OCI-LY7 (cell line): Measurements from ENCODE around the gene TBC1D9B.

Source experiments
- EZH2phosphoT487 ChIP-seq: fragments of 200-600 bp; sonication (generic); IDR thresholded peaks from 2 replicates; pipeline ENCODE4 v1.6.1; 2018; ENCODE audit warnings: low read depth, borderline replicate concordance, mild to moderate bottlenecking, mixed run types, antibody characterized with exemption, low read length, moderate library complexity, mixed read lengths
- TF ChIP-seq, protein P1 (sequence below): fragments of 200-600 bp; sonication (generic); conservative IDR thresholded peaks from 2 replicates; pipeline ENCODE4 v1.5.1; 2014; ENCODE audit warnings: mild to moderate bottlenecking, antibody characterized with exemption, low read length, moderate library complexity, mixed read lengths

DNA sequence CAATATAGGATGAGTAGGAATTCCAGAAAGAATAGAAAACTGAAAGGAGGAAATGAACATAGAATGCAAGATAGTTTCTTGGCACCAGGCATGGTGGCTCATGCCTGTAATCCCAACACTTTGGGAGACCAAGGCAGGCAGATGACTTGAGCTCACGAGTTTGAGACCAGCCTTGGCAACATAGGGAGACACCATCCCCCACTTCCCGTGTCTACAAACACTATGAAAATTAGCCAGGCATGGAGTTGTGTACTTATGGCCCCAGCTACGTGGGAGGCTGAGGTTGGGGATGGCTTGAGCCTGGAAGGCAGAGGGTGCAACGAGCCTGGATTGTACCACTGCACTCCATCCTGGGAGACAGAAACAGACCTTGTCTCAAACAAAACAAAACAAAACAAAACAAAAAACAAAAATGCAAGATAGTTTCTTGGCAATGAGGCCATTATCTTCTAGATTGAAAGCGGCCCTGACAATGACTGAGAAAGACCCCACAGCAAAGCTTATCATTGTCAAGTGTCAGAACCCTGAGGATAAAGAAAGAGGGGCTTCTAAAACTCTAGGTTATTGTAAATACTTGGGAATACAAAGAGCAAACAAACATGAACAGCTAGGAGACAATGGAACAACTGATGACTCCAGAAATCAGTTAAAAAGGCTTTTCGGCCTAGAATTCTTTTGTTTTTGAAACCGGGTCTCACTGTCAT lies 77.8 kb downstream of the TBC1D9B start:
- TF ChIP-seq EZH2phosphoT487 = no peak
- TF ChIP-seq, protein P1, sequence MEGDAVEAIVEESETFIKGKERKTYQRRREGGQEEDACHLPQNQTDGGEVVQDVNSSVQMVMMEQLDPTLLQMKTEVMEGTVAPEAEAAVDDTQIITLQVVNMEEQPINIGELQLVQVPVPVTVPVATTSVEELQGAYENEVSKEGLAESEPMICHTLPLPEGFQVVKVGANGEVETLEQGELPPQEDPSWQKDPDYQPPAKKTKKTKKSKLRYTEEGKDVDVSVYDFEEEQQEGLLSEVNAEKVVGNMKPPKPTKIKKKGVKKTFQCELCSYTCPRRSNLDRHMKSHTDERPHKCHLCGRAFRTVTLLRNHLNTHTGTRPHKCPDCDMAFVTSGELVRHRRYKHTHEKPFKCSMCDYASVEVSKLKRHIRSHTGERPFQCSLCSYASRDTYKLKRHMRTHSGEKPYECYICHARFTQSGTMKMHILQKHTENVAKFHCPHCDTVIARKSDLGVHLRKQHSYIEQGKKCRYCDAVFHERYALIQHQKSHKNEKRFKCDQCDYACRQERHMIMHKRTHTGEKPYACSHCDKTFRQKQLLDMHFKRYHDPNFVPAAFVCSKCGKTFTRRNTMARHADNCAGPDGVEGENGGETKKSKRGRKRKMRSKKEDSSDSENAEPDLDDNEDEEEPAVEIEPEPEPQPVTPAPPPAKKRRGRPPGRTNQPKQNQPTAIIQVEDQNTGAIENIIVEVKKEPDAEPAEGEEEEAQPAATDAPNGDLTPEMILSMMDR = no peak
